Activated CD8-positive, alpha-beta T cell treated with anti-CD3 and anti-CD28 coated beads, Interleukin-2, amount 10 ng/mL, durations not matched to agents 7 days and 5 days (primary cell): ENCODE measurements around the gene BCAS3. TPM values are rescaled to one million over a fixed set of nuclear protein-coding genes. Genes with fewer than 3 reads are reported as not detected.
A peak's percentile ranks its signal among the peaks of the same experiment; 100 is the strongest.
"Not testable (repeated sequence)": the region's sequence is repeated elsewhere in the genome, so short reads cannot be mapped to it uniquely, and the experiment has no call there.

Source experiments
- ATAC-seq: fragments of 150-1000 bp; cut with Tn5 transposase; one replicate; pipeline ENCODE4 v1.10.0; 2021; ENCODE audit warnings: moderate library complexity
- CTCF ChIA-PET: fragments of 350-600 bp; sonication (Branson Sonifier 250); formaldehyde crosslinking; loops from one replicate; lab custom pipeline; 2021; ENCODE audit warnings: antibody characterized with exemption; lab: Charles Lee
- POLR2A ChIA-PET: fragments of 350-600 bp; sonication (Branson Sonifier 250); formaldehyde crosslinking; loops from one replicate; lab custom pipeline; 2021; ENCODE audit warnings: antibody characterized with exemption; lab: Charles Lee
- DNase-seq: peaks from one replicate; pipeline ENCODE4 v3.0.0-alpha.2; 2020
- H3K27ac Mint-ChIP-seq: one replicate; pipeline ENCODE4 v1.8.0; 2021; ENCODE audit warnings: mild to moderate bottlenecking, mixed read lengths
- H3K27me3 Mint-ChIP-seq: one replicate; pipeline ENCODE4 v1.8.0; 2021; ENCODE audit warnings: low read depth, mixed read lengths
- H3K36me3 Mint-ChIP-seq: one replicate; pipeline ENCODE4 v1.8.0; 2021; ENCODE audit warnings: low read depth, mixed read lengths
- H3K4me1 Mint-ChIP-seq: one replicate; pipeline ENCODE4 v1.8.0; 2021; ENCODE audit warnings: low read depth, mixed read lengths
- H3K4me3 Mint-ChIP-seq: one replicate; pipeline ENCODE4 v1.8.0; 2021; ENCODE audit warnings: mild to moderate bottlenecking, mixed read lengths
- H3K9me3 Mint-ChIP-seq: one replicate; pipeline ENCODE4 v1.8.0; 2022; ENCODE audit warnings: mixed read lengths; ENCODE audit not compliant: insufficient read depth
- total RNA-seq, 2 experiments: library from RNA; stranded (reverse); gene quantifications; one replicate each; pipeline ENCODE4 v1.2.3, GENCODE V29; 2021

BCAS3 gene
- total RNA-seq, 2 experiments from 2014 or later = 13.0 to 16.3 TPM

DNA sequence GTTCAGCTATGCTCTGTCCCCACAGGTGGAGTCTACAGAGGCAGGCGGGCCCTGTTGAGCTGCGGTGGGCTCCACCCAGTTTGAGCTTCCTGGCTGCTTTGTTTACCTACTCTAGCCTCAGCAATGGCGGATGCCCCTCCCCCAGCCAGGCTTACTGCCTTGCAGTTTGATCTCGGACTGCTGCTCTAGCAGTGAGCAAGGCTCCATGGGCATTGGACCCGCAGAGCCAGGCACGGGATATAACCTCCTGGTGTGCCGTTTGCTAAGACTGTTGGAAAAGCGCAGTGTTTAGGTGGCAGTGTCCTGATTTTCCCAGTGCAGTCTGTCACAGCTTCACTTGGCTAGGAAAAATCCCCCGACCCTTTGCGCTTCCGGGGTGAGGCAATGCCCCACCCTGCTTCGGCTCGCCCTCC is 89.1 kb downstream of the BCAS3 start:
- POLR2A ChIA-PET = no interaction called here
- Mint-ChIP-seq H3K27ac (no peak overlapping the region), H3K27me3 (no peaks in the 10 kb centered on the region), H3K4me1 (no peaks in the 10 kb centered on the region), H3K4me3 (no peak overlapping the region), H3K9me3 (no peaks in the 10 kb centered on the region), H3K36me3 (no peaks in the 10 kb centered on the region)
- CTCF ChIA-PET = no interaction called here
- DNase-seq (peak; percentile 26), ATAC-seq (no peak)

DNA sequence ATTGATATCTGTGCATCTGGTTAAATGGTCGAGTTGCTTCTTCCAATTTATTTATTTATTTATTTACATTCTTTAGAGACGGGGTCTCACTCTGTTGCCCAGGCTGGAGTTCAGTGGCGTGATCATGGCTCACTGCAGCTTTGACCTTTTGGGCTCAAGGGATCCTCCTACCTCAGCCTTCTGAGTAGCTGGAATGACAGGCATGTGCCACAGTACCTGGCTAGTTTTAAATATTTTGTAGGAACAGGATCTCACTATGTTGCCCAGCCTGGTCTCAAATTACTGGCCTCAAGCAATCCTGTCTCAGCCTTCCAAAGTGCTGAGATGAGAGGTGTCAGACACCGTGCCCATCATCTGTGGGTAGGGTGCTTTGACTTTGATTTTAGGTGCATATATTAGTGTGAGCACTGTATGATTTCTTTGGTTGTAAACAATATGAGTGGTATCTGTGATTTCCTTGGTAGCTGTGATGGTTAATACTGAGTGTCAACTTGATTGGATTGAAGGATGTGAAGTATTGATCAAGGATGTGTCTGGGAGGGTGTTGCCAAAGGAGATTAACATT is 90.2 kb downstream of the BCAS3 start:
- CTCF ChIA-PET = no interaction called here
- ATAC-seq = no peak
- no peak for DNase-seq
- H3K27me3 Mint-ChIP-seq = no peaks in the 10 kb centered on the region
- H3K27ac Mint-ChIP-seq = no peak overlapping the region
- POLR2A ChIA-PET = no interaction called here
- H3K4me3 Mint-ChIP-seq = no peak overlapping the region
- no peaks in the 10 kb centered on the region for H3K4me1 Mint-ChIP-seq
- no peaks in the 10 kb centered on the region for H3K9me3 Mint-ChIP-seq
- no peaks in the 10 kb centered on the region for H3K36me3 Mint-ChIP-seq

DNA sequence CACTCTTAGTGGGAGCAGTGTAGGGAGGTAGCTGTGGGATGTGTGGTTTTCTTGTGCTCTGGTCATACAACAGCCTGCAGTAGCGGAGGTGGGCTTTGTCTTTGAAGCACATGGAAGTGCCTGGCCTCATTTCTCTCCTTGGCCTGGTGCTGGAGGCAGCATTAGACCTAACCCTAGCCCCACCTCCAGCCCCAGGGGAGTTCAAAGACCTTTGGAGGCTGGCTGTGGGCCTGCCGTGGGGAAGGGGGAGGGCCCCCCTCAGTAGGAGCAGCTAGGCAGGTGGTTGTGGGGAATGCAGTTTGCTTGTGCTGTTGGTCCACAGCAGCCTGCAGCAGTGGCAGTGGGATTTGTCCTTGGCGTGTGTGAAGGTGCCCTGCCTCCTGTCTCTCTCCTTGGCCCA is 91.7 kb downstream of the BCAS3 start:
- no peak overlapping the region for H3K27ac Mint-ChIP-seq
- ChIA-PET POLR2A (no interaction called here), CTCF (no interaction called here)
- ATAC-seq (no peak), DNase-seq (no peak)
- H3K9me3 Mint-ChIP-seq = no peaks in the 10 kb centered on the region
- H3K4me3 Mint-ChIP-seq = no peak overlapping the region
- H3K4me1 Mint-ChIP-seq = no peaks in the 10 kb centered on the region
- no peaks in the 10 kb centered on the region for H3K27me3 Mint-ChIP-seq
- no peaks in the 10 kb centered on the region for H3K36me3 Mint-ChIP-seq

DNA sequence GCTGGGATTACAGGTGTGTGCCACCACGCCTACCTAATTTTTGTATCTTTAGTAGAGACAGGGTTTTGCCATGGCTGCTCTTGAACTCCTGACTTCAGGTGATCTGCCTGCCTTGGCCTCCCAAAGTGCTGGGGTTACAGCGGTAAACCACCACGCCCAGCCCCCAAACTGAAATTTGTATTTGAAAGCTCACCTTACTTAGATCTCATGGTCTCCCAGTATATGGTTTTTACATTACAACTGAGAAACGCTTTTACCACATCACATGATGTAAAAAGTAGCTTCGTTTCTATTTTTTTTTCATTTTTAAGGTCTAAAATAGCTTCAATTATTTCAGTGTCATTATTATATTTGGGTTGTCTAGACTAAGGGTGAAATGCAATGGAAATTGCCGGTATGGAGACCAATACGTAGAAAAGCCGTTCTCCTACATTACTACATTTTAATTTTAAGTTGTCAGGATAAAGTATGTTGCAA is 93.3 kb downstream of the BCAS3 start:
- Mint-ChIP-seq H3K36me3 (no peaks in the 10 kb centered on the region), H3K27me3 (no peaks in the 10 kb centered on the region), H3K4me1 (no peaks in the 10 kb centered on the region), H3K4me3 (no peak overlapping the region), H3K27ac (no peak overlapping the region), H3K9me3 (no peaks in the 10 kb centered on the region)
- POLR2A ChIA-PET = no interaction called here
- ATAC-seq (no peak), DNase-seq (no peak)
- CTCF ChIA-PET = no interaction called here

DNA sequence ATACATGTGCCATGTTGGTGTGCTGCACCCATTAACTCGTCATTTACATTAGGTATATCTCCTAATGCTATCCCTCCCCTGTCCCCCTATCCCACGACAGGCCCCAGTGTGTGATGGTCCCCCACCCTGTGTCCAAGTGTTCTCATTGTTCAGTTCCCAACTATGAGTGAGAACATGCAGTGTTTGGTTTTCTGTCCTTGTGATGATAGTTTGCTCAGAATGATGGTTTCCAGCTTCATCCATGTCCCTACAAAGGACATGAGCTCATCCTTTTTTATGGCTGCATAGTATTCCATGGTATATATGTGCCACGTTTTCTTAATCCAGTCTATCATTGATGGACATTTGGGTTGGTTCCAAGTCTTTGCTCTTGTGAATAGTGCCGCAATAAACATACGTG is 94.0 kb downstream of the BCAS3 start:
- CTCF ChIA-PET, H3K4me3 Mint-ChIP-seq, H3K4me1 Mint-ChIP-seq, POLR2A ChIA-PET, H3K27ac Mint-ChIP-seq, H3K27me3 Mint-ChIP-seq, H3K36me3 Mint-ChIP-seq, ATAC-seq, DNase-seq, H3K9me3 Mint-ChIP-seq: not testable (repeated sequence)

DNA sequence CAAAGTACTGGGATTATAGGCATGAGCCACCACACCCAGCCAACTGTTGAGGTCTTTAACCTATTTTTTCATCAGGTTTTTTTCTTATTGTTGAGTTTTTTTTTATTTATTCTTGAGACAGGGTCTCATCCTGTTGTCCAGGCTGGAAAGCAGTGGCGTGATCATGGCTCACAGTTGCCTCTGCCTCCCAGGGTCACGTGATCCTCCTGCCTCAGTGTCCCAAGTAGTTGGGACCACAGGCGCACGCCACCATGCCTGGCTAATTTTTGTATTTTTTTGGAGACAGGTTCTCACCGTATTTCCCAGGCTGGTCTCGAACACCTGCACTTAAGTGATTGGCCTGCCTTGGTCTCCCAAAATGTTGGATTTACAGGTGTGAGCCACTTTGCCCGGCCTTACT is 95.9 kb downstream of the BCAS3 start:
- no peak for ATAC-seq
- Mint-ChIP-seq H3K4me1 (no peaks in the 10 kb centered on the region), H3K27ac (no peak overlapping the region), H3K27me3 (no peaks in the 10 kb centered on the region), H3K4me3 (no peak overlapping the region), H3K36me3 (no peaks in the 10 kb centered on the region), H3K9me3 (no peaks in the 10 kb centered on the region)
- ChIA-PET POLR2A (no interaction called here), CTCF (no interaction called here)
- DNase-seq = no peak

DNA sequence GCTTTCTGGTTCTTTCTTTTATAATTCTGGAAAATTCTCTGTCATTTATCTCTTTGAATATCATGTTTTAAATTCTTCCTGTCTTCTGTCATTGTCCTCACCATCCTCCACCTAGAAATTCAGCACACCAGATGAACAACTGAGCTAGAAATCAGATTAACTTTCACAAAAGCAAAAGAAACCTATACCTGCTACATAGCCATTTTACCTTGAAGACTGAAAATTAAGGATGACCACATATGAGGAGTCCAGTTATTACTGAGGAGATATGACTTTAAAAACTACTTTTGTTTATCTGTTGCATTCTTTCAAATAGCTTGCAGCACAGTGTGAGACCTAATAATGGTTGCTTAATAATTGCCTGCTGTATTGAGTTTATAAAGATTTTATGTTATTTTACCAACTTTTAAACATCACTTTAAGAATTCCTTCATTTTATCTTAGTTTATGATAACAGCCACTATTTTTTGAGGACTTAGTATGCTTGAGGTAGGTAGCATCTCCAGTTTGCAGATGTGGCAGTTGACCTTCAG is 104.3 kb downstream of the BCAS3 start:
- no peaks in the 10 kb centered on the region for H3K27me3 Mint-ChIP-seq
- ATAC-seq (no peak), DNase-seq (no peak)
- H3K4me3 Mint-ChIP-seq = no peak overlapping the region
- H3K27ac Mint-ChIP-seq = no peak overlapping the region
- no peaks in the 10 kb centered on the region for H3K9me3 Mint-ChIP-seq
- H3K36me3 Mint-ChIP-seq = no peaks in the 10 kb centered on the region
- ChIA-PET POLR2A (no interaction called here), CTCF (no interaction called here)
- no peaks in the 10 kb centered on the region for H3K4me1 Mint-ChIP-seq

DNA sequence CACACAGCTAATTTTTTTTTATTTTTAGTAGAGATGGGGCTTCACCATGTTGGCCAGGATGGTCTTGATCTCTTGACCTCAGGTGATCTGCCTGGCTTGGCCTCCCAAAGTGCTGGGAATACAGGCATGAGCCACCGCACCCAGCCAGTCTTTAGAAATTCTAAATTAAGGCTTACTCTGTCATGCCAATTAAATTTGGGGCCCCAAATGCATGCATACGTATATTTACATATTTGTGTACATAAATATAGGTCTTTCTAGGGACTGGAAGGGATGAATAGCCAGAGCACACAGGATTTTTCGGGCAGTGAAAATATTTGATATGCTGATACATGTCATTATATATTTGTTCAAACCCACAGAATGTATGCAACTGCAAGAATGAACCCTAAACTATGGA is 105.1 kb downstream of the BCAS3 start:
- H3K27ac Mint-ChIP-seq = no peak overlapping the region
- ATAC-seq (no peak), DNase-seq (no peak)
- POLR2A ChIA-PET = no interaction called here
- H3K4me1 Mint-ChIP-seq = no peaks in the 10 kb centered on the region
- H3K4me3 Mint-ChIP-seq = no peak overlapping the region
- CTCF ChIA-PET = no interaction called here
- no peaks in the 10 kb centered on the region for H3K36me3 Mint-ChIP-seq
- H3K9me3 Mint-ChIP-seq = no peaks in the 10 kb centered on the region
- peaks cover 2% of the 10 kb centered on the region for H3K27me3 Mint-ChIP-seq

DNA sequence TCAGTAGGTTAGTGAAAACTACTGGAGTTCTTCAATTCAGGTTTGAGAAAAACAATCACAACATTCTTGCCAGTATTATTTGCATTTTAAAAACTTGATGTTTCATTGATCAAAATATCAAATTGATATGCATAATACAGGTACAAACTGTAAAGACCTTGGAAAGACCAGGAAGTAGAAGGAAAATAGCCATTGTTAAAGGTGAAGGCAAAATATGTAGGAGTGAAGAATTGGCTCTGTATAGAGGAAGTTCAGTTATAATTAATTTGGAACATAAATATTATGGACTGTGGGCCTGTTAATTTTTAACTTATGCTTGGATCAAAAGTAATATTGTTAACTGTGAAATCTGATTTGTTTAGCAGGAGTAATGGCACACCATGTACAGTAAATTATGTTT is 112.6 kb downstream of the BCAS3 start:
- DNase-seq = no peak
- H3K9me3 Mint-ChIP-seq = no peaks in the 10 kb centered on the region
- CTCF ChIA-PET = no interaction called here
- H3K36me3 Mint-ChIP-seq = no peaks in the 10 kb centered on the region
- H3K27me3 Mint-ChIP-seq = peaks cover 2% of the 10 kb centered on the region
- H3K4me3 Mint-ChIP-seq = no peak overlapping the region
- POLR2A ChIA-PET = no interaction called here
- H3K4me1 Mint-ChIP-seq = no peaks in the 10 kb centered on the region
- H3K27ac Mint-ChIP-seq = no peak overlapping the region
- ATAC-seq = no peak

DNA sequence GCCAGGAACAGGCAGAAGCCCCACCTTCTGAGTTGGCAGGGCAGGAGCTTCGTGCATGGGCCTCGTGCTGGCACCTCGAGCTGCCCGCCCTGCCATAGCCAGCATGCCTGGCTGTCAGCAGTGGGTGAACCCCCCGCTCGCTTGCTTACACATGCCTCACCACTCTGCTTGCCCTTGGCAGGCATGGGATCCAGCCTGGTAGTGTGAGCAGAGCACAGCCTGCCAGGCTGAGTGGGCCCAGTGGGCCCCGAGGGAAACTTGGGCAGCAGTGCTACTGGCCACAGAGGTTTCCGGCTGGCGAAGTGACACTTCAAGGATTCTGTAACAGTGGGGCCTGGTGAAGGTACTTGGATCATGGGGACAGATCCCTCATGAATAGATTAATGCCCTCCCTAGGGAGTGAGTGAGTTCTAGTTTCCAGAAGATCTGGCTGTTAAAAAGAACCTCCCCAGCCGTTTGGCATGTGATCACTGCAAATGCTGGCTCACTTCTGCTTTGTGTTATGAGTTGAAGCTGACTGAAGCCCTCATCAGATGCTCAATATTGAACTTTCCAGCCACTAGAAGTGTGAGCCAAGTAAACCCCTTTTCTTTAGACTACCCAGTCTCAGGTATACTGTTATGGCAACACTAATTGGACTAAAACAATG is 114.7 kb downstream of the BCAS3 start:
- H3K9me3 Mint-ChIP-seq = no peaks in the 10 kb centered on the region
- no peak overlapping the region for H3K27ac Mint-ChIP-seq
- ChIA-PET POLR2A (no interaction called here), CTCF (no interaction called here)
- H3K4me3 Mint-ChIP-seq = no peak overlapping the region
- no peak for ATAC-seq
- no peak for DNase-seq
- no peaks in the 10 kb centered on the region for H3K4me1 Mint-ChIP-seq
- no peaks in the 10 kb centered on the region for H3K36me3 Mint-ChIP-seq
- peaks cover 2% of the 10 kb centered on the region for H3K27me3 Mint-ChIP-seq

DNA sequence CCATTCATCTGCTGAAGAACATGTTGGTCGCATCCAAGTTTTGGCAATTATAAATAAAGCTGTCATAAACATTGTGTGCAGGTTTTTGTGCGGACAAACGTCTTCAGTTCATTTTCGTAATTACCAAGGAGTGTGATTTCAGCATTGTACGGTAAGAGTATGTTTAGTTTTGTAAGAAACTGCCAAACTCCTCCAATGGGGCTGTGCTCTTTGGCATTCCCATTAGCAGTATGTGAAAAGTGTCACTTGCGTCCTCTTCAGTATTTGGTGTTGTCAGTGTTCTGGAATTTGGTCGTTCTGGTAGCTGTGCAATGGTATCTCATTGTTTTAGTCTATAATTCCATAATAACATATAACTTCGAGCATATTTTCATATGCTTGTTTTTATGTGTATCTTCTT is 120.9 kb downstream of the BCAS3 start:
- DNase-seq = no peak
- Mint-ChIP-seq H3K4me3 (no peak overlapping the region), H3K27me3 (no peaks in the 10 kb centered on the region), H3K4me1 (no peaks in the 10 kb centered on the region), H3K27ac (no peak overlapping the region), H3K36me3 (no peaks in the 10 kb centered on the region), H3K9me3 (no peaks in the 10 kb centered on the region)
- ChIA-PET CTCF (no interaction called here), POLR2A (no interaction called here)
- ATAC-seq = no peak

DNA sequence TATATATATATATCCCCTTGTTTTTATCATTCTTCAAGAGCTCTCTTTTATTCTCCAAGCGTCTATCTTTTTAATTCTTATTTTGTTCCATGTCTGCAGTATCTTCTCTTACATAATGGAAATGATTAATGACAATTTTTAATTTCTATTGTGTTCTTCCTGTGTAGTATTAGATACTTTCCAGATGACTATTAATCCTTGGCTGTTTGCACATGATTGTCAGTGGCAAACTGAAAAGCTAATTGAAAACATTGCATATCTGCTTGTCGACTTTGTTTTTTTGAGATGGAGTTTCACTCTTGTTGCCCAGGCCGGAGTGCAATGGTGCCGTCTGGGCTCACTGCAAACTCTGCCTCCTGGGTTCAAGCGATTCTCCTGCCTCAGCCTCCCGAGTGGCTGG is 124.7 kb downstream of the BCAS3 start:
- Mint-ChIP-seq H3K27ac (no peak overlapping the region), H3K36me3 (no peaks in the 10 kb centered on the region), H3K4me1 (no peaks in the 10 kb centered on the region), H3K9me3 (no peaks in the 10 kb centered on the region), H3K4me3 (no peak overlapping the region), H3K27me3 (no peaks in the 10 kb centered on the region)
- CTCF ChIA-PET = no interaction called here
- ATAC-seq (no peak), DNase-seq (no peak)
- POLR2A ChIA-PET = no interaction called here
